ENCODE results near the gene CIB2.

Gene CIB2

GRCh38 chr15:78148392-78149067, 17.3 kb upstream of the CIB2 start:
- Histone ChIP-seq H3K4me1 (ENCODE audit: control insufficient read depth, insufficient read depth, low read length) (peaks cover 22% of the 10 kb centered on the region), H3K4me3 (ENCODE audit: low read length) (peak overlapping the region; percentile 90), H3K9me3 (ENCODE audit: control insufficient read depth, low read length) (no peaks in the 10 kb centered on the region), H3K27me3 (replicated peaks; ENCODE audit: control insufficient read depth, insufficient read depth, low read length) (no peaks in the 10 kb centered on the region), H3K36me3 (ENCODE audit: control insufficient read depth, insufficient read depth, low read length, severe bottlenecking) (no peaks in the 10 kb centered on the region), H3K9ac (ENCODE audit: low read length) (peak overlapping the region; percentile 91)
- DNase-seq (ENCODE audit: low read depth): peak; percentile 39

GRCh38 chr15:78147566-78147965, 16.3 kb upstream of the CIB2 start:
- Histone ChIP-seq H3K9me3 (ENCODE audit: control insufficient read depth, low read length) (no peaks in the 10 kb centered on the region), H3K4me3 (ENCODE audit: low read length) (no peak overlapping the region), H3K27me3 (replicated peaks; ENCODE audit: control insufficient read depth, insufficient read depth, low read length) (no peaks in the 10 kb centered on the region), H3K4me1 (ENCODE audit: control insufficient read depth, insufficient read depth, low read length) (peaks cover 22% of the 10 kb centered on the region), H3K36me3 (ENCODE audit: control insufficient read depth, insufficient read depth, low read length, severe bottlenecking) (no peaks in the 10 kb centered on the region), H3K9ac (ENCODE audit: low read length) (no peak overlapping the region)
- no peak for DNase-seq (ENCODE audit: low read depth)

GRCh38 chr15:78146425-78147154, 15.3 kb upstream of the CIB2 start:
- Histone ChIP-seq H3K27me3 (replicated peaks; ENCODE audit: control insufficient read depth, insufficient read depth, low read length) (no peaks in the 10 kb centered on the region), H3K9me3 (ENCODE audit: control insufficient read depth, low read length) (no peaks in the 10 kb centered on the region), H3K4me3 (ENCODE audit: low read length) (no peak overlapping the region), H3K4me1 (ENCODE audit: control insufficient read depth, insufficient read depth, low read length) (peaks cover 22% of the 10 kb centered on the region), H3K36me3 (ENCODE audit: control insufficient read depth, insufficient read depth, low read length, severe bottlenecking) (no peaks in the 10 kb centered on the region), H3K9ac (ENCODE audit: low read length) (no peak overlapping the region)
- no peak for DNase-seq (ENCODE audit: low read depth)

- DNase-seq (ENCODE audit: low read depth): no peak
These were observed 11.1 kb upstream of the CIB2 start for GRCh38 chr15:78142332-78142731.

GRCh38 chr15:78140292-78140691, 9.0 kb upstream of the CIB2 start:
- Histone ChIP-seq H3K4me1 (ENCODE audit: control insufficient read depth, insufficient read depth, low read length) (no peaks in the 10 kb centered on the region), H3K4me3 (ENCODE audit: low read length) (no peak overlapping the region), H3K27me3 (replicated peaks; ENCODE audit: control insufficient read depth, insufficient read depth, low read length) (no peaks in the 10 kb centered on the region), H3K9me3 (ENCODE audit: control insufficient read depth, low read length) (no peaks in the 10 kb centered on the region), H3K36me3 (ENCODE audit: control insufficient read depth, insufficient read depth, low read length, severe bottlenecking) (no peaks in the 10 kb centered on the region), H3K9ac (ENCODE audit: low read length) (no peak overlapping the region)
- DNase-seq (ENCODE audit: low read depth): no peak

More at GRCh38 chr15:78142332-78142731, 11.1 kb upstream of the CIB2 start:
- Histone ChIP-seq H3K36me3 (ENCODE audit: control insufficient read depth, insufficient read depth, low read length, severe bottlenecking) (no peaks in the 10 kb centered on the region), H3K27me3 (replicated peaks; ENCODE audit: control insufficient read depth, insufficient read depth, low read length) (no peaks in the 10 kb centered on the region), H3K9ac (ENCODE audit: low read length) (no peak overlapping the region), H3K4me1 (ENCODE audit: control insufficient read depth, insufficient read depth, low read length) (peaks cover 8% of the 10 kb centered on the region), H3K9me3 (ENCODE audit: control insufficient read depth, low read length) (no peaks in the 10 kb centered on the region), H3K4me3 (ENCODE audit: low read length) (no peak overlapping the region)

- no peaks in the 10 kb centered on the region for H3K27me3 ChIP-seq (replicated peaks; ENCODE audit: control insufficient read depth, insufficient read depth, low read length)
- H3K4me3 ChIP-seq (ENCODE audit: low read length): no peak overlapping the region
- DNase-seq (ENCODE audit: low read depth): no peak
- no peaks in the 10 kb centered on the region for H3K9me3 ChIP-seq (ENCODE audit: control insufficient read depth, low read length)
- no peaks in the 10 kb centered on the region for H3K4me1 ChIP-seq (ENCODE audit: control insufficient read depth, insufficient read depth, low read length)
- no peaks in the 10 kb centered on the region for H3K36me3 ChIP-seq (ENCODE audit: control insufficient read depth, insufficient read depth, low read length, severe bottlenecking)
- H3K9ac ChIP-seq (ENCODE audit: low read length): no peak overlapping the region
These were observed 8.3 kb upstream of the CIB2 start for GRCh38 chr15:78139578-78139977.

- Histone ChIP-seq H3K4me1 (ENCODE audit: control insufficient read depth, insufficient read depth, low read length) (peaks cover 8% of the 10 kb centered on the region), H3K36me3 (ENCODE audit: control insufficient read depth, insufficient read depth, low read length, severe bottlenecking) (no peaks in the 10 kb centered on the region), H3K9me3 (ENCODE audit: control insufficient read depth, low read length) (no peaks in the 10 kb centered on the region), H3K9ac (ENCODE audit: low read length) (no peak overlapping the region), H3K4me3 (ENCODE audit: low read length) (no peak overlapping the region), H3K27me3 (replicated peaks; ENCODE audit: control insufficient read depth, insufficient read depth, low read length) (no peaks in the 10 kb centered on the region)
- no peak for DNase-seq (ENCODE audit: low read depth)
These were observed 2.6 kb upstream of the CIB2 start for GRCh38 chr15:78133801-78134200.

- Histone ChIP-seq H3K9ac (ENCODE audit: low read length) (peak overlapping the region; percentile 86), H3K9me3 (ENCODE audit: control insufficient read depth, low read length) (no peaks in the 10 kb centered on the region), H3K4me3 (ENCODE audit: low read length) (peak overlapping the region; percentile 83), H3K36me3 (ENCODE audit: control insufficient read depth, insufficient read depth, low read length, severe bottlenecking) (no peaks in the 10 kb centered on the region), H3K4me1 (ENCODE audit: control insufficient read depth, insufficient read depth, low read length) (peaks cover 8% of the 10 kb centered on the region), H3K27me3 (replicated peaks; ENCODE audit: control insufficient read depth, insufficient read depth, low read length) (no peaks in the 10 kb centered on the region)
- DNase-seq (ENCODE audit: low read depth): no peak
These were observed 565 bp downstream of the CIB2 start for GRCh38 chr15:78130466-78131294.

- Histone ChIP-seq H3K36me3 (ENCODE audit: control insufficient read depth, insufficient read depth, low read length, severe bottlenecking) (no peaks in the 10 kb centered on the region), H3K9me3 (ENCODE audit: control insufficient read depth, low read length) (no peaks in the 10 kb centered on the region), H3K9ac (ENCODE audit: low read length) (no peak overlapping the region), H3K4me3 (ENCODE audit: low read length) (no peak overlapping the region), H3K27me3 (replicated peaks; ENCODE audit: control insufficient read depth, insufficient read depth, low read length) (peaks cover 2% of the 10 kb centered on the region), H3K4me1 (ENCODE audit: control insufficient read depth, insufficient read depth, low read length) (peaks cover 8% of the 10 kb centered on the region)
- DNase-seq (ENCODE audit: low read depth): no peak
These were observed 1.4 kb downstream of the CIB2 start for GRCh38 chr15:78129751-78130287.

GRCh38 chr15:78129077-78129750, 2.0 kb downstream of the CIB2 start:
- no peaks in the 10 kb centered on the region for H3K9me3 ChIP-seq (ENCODE audit: control insufficient read depth, low read length)

More at GRCh38 chr15:78129077-78129750, 2.0 kb downstream of the CIB2 start:
- Histone ChIP-seq H3K4me1 (ENCODE audit: control insufficient read depth, insufficient read depth, low read length) (peaks cover 8% of the 10 kb centered on the region), H3K36me3 (ENCODE audit: control insufficient read depth, insufficient read depth, low read length, severe bottlenecking) (no peaks in the 10 kb centered on the region), H3K27me3 (replicated peaks; ENCODE audit: control insufficient read depth, insufficient read depth, low read length) (peaks cover 2% of the 10 kb centered on the region), H3K4me3 (ENCODE audit: low read length) (no peak overlapping the region), H3K9ac (ENCODE audit: low read length) (no peak overlapping the region)
- DNase-seq (ENCODE audit: low read depth): peak; percentile 15

Measured in adipocyte (in vitro differentiated cells).